Left renal cortex interstitium (tissue), 4 donors: ENCODE measurements around the gene CD8A. TPM values are rescaled to one million over a fixed set of nuclear protein-coding genes. Genes with fewer than 3 reads are reported as not detected.
"Not testable (repeated sequence)": the region's sequence is repeated elsewhere in the genome, so short reads cannot be mapped to it uniquely, and the experiment has no call there.

Source experiments
- DNase-seq, 4 donors: peaks; one replicate each; pipeline ENCODE4 v3.0.0-alpha.2; 2013; ENCODE audit warnings: low read depth in 4 of 4, low spot score in 2 of 4, missing footprints in 1 of 4
- polyA plus RNA-seq, 4 donors: library from polyadenylated mRNA; unstranded; fragments of 120-200 nt; gene quantifications; one replicate each; pipeline ENCODE4 v1.2.1, GENCODE V29; 2013; ENCODE audit not compliant: insufficient read length in 4 of 4

The CD8A gene
- polyA plus RNA-seq, 4 donors, result 0.27 to 0.45 (median 0.29) TPM

- DNase-seq, result not testable (repeated sequence)
These were observed 48.7 kb downstream of the CD8A start for GRCh38 chr2:86741889-86742498.

GRCh38 chr2:86739889-86740288 lies 50.8 kb downstream of the CD8A start:
- DNase-seq, result not testable (repeated sequence)

GRCh38 chr2:86739485-86739884 lies 51.2 kb downstream of the CD8A start:
- DNase-seq, result not testable (repeated sequence)

GRCh38 chr2:86734896-86735295 lies 55.8 kb downstream of the CD8A start:
- DNase-seq, result not testable (repeated sequence)

Other genes starting within 250 kb of the CD8A start
- 100 to 1,000 TPM; 119 to 152 (median 130) TPM for gene CHMP3, start 227.5 kb downstream of the CD8A start, polyA plus RNA-seq
- gene RNF103, start 167.0 kb downstream of the CD8A start, polyA plus RNA-seq, result 10 to 100 TPM; 31.7 to 35.7 (median 34.1) TPM
- 10 to 100 TPM; 52.0 to 64.9 (median 58.8) TPM for gene RMND5A, start 70.6 kb downstream of the CD8A start, polyA plus RNA-seq
- 1 to 10 TPM in 1 of 4 donors, under 1 TPM in 3; 0.71 to 1.1 (median 0.85) TPM for gene CD8B, start 71.0 kb upstream of the CD8A start, polyA plus RNA-seq
- 1 to 10 TPM in 3 of 4 donors, under 1 TPM in 1; 0.45 to 3.3 (median 2.8) TPM for gene RGPD1, start 151.2 kb upstream of the CD8A start, polyA plus RNA-seq
- 10 to 100 TPM in 2 of 4 donors, 1 to 10 TPM in 2; 5.7 to 27.1 (median 10.9) TPM for gene PLGLB1, start 230.9 kb upstream of the CD8A start, polyA plus RNA-seq